HCT116 (cell line): ENCODE results near the gene RELCH. TPM values are rescaled to one million over a fixed set of nuclear protein-coding genes. Genes with fewer than 3 reads are reported as not detected.

Experiments used
- ATAC-seq: fragments of 200-7000 bp; cut with Tn5 transposase; 2 replicates; pipeline ENCODE4 v1.9.1; 2020; ENCODE audit warnings: mild to moderate bottlenecking, moderate library complexity
- BruUV-seq: library from RNA; stranded (reverse); fragments of 400-500 nt; replicated peaks from 2 replicates; lab custom pipeline; 2021; lab: Mats Ljungman, UMichigan
- CTCF ChIA-PET: fragments of 300-600 bp; sonication (Branson Sonifier 250); formaldehyde crosslinking; loops from one replicate; lab custom pipeline; 2021; ENCODE audit warnings: antibody characterized with exemption; lab: Charles Lee
- POLR2A ChIA-PET: fragments of 300-600, 350-600 bp; sonication (Branson Sonifier 250); formaldehyde crosslinking; loops from one replicate; lab custom pipeline; 2021; ENCODE audit warnings: antibody characterized with exemption; lab: Charles Lee
- RAD21 ChIA-PET, 2 experiments: fragments of 300-600 bp; sonication (Branson Sonifier 250); formaldehyde crosslinking; loops; one replicate each; lab custom pipeline; 2023; ENCODE audit warnings: low total read pairs in 2 of 2; ENCODE audit not compliant: uncharacterized antibody in 2 of 2, unreplicated experiment in 2 of 2, low non-redundant PET in 1 of 2; lab: Charles Lee
- DNase-seq: peaks from one replicate; pipeline ENCODE4 v3.0.0-alpha.2; 2010; ENCODE audit warnings: low read depth, low spot score
- H2AFZ ChIP-seq: fragments of 200-600 bp; shearing (Covaris generic), sonication (generic); 2 replicates; pipeline ENCODE4 v1.6.1; 2017; ENCODE audit warnings: low read depth, mixed run types, mixed read lengths, antibody characterized with exemption, low read length; ENCODE audit not compliant: poor library complexity, severe bottlenecking
- H3K27ac ChIP-seq: 2 replicates; pipeline ENCODE4 v1.5.1; 2012; ENCODE audit warnings: low read depth, low read length
- H3K27me3 ChIP-seq: fragments of 200-600 bp; sonication (generic); 2 replicates; pipeline ENCODE4 v1.6.1; 2016; ENCODE audit warnings: mixed run types, low read length, mixed read lengths; ENCODE audit not compliant: insufficient read depth
- H3K36me3 ChIP-seq, 2 experiments: fragments of 200-500 bp in 1 of 2; fragments of 200-600 bp in 1 of 2; sonication (Bioruptor generic) in 1 of 2; sonication (generic) in 1 of 2; 2 replicates each; pipeline versions ENCODE4 v1.5.1 to v1.6.1; 2014 to 2016; ENCODE audit warnings: low read length in 2 of 2, inconsistent platforms in 1 of 2, mixed read lengths in 1 of 2, mixed run types in 1 of 2; ENCODE audit not compliant: insufficient read depth in 2 of 2, control insufficient read depth in 1 of 2
- H3K4me1 ChIP-seq, 2 experiments: fragments of 200-600 bp in 1 of 2; sonication (generic) in 1 of 2; 2 replicates each; pipeline versions ENCODE4 v1.5.1 to v1.6.1; 2012 to 2017; ENCODE audit warnings: low read length in 2 of 2, inconsistent platforms in 1 of 2, mild to moderate bottlenecking in 1 of 2, mixed read lengths in 1 of 2, mixed run types in 1 of 2, moderate library complexity in 1 of 2; ENCODE audit not compliant: insufficient read depth in 2 of 2, control insufficient read depth in 1 of 2
- H3K4me2 ChIP-seq: fragments of 200-600 bp; sonication (generic); 2 replicates; pipeline ENCODE4 v1.6.1; 2017; ENCODE audit warnings: mixed run types, low read length, mixed read lengths
- H3K4me3 ChIP-seq, 2 experiments: fragments of 200-600 bp in 1 of 2; sonication (generic) in 1 of 2; replicated peaks in 1 of 2; 2 replicates each; pipeline ENCODE4 v1.5.1; 2011 to 2016; ENCODE audit warnings: low read length in 2 of 2, control low read depth in 1 of 2, low read depth in 1 of 2, mild to moderate bottlenecking in 1 of 2, mixed read lengths in 1 of 2, mixed run types in 1 of 2
- H3K79me2 ChIP-seq: fragments of 200-600 bp; sonication (generic); 2 replicates; pipeline ENCODE4 v1.6.1; 2017; ENCODE audit warnings: mild to moderate bottlenecking, mixed run types, low read length, moderate library complexity, mixed read lengths; ENCODE audit not compliant: insufficient read depth
- H3K9ac ChIP-seq: fragments of 200-600 bp; sonication (generic); 2 replicates; pipeline ENCODE4 v1.6.1; 2016; ENCODE audit warnings: low read length, mixed read lengths
- H3K9me2 ChIP-seq: fragments of 200-600 bp; sonication (generic), shearing (Covaris generic); 2 replicates; pipeline ENCODE4 v1.6.1; 2017; ENCODE audit warnings: mixed run types, mild to moderate bottlenecking, moderate library complexity; ENCODE audit not compliant: insufficient read depth
- H3K9me3 ChIP-seq, 2 experiments: fragments of 200-500 bp in 1 of 2; fragments of 200-600 bp in 1 of 2; sonication (Bioruptor generic) in 1 of 2; sonication (generic) in 1 of 2; 2 replicates each; pipeline ENCODE4 v1.6.1; 2014 to 2017; ENCODE audit warnings: low read length in 2 of 2, mixed read lengths in 2 of 2, inconsistent platforms in 1 of 2, low read depth in 1 of 2, mild to moderate bottlenecking in 1 of 2, mixed run types in 1 of 2, moderate library complexity in 1 of 2; ENCODE audit not compliant: control insufficient read depth in 1 of 2, insufficient read depth in 1 of 2
- H4K20me1 ChIP-seq: fragments of 200-600 bp; sonication (generic), shearing (Covaris generic); 2 replicates; pipeline ENCODE4 v1.6.1; 2017; ENCODE audit warnings: mixed run types, mild to moderate bottlenecking, moderate library complexity; ENCODE audit not compliant: insufficient read depth
- CTCF ChIP-seq, 3 experiments: fragments of 200-600 bp in 1 of 3; sonication (generic) in 1 of 3; IDR thresholded peaks in 2 of 3; conservative IDR thresholded peaks in 1 of 3; 2 replicates each; pipeline ENCODE4 v1.5.1; 2012 to 2017; ENCODE audit warnings: low read depth in 2 of 3, low read length in 2 of 3, antibody characterized with exemption in 1 of 3, borderline replicate concordance in 1 of 3, control low read depth in 1 of 3, mild to moderate bottlenecking in 1 of 3, mixed read lengths in 1 of 3, mixed run types in 1 of 3, moderate library complexity in 1 of 3; ENCODE audit not compliant: insufficient read depth in 1 of 3
- EGR1 ChIP-seq: IDR thresholded peaks from 2 replicates; pipeline ENCODE4 v1.6.1; 2012; ENCODE audit warnings: low read depth
- REST ChIP-seq: IDR thresholded peaks from 2 replicates; pipeline ENCODE4 v1.6.1; 2012; ENCODE audit warnings: low read depth
- TCF7L2 ChIP-seq: IDR thresholded peaks from 2 replicates; pipeline ENCODE4 v1.7.0; 2011; ENCODE audit warnings: borderline replicate concordance, inconsistent platforms; ENCODE audit not compliant: insufficient read depth, insufficient read length; ENCODE audit errors: extremely low read depth
- ZNF274 ChIP-seq: fragments of 200-500 bp; sonication (Bioruptor generic); IDR thresholded peaks from 2 replicates; pipeline ENCODE4 v1.6.1; 2014; ENCODE audit warnings: mild to moderate bottlenecking, low read depth, low read length, inconsistent platforms
- intact Hi-C: fragments of 100-400 bp; cut with micrococcal nuclease; formaldehyde crosslinking; loops from 2 replicates; pipeline ENCODE4 v1.10.0; 2022
- total RNA-seq: library from RNA; stranded (reverse); gene quantifications from one replicate; pipeline ENCODE4 v1.2.1, GENCODE V29; 2021; ENCODE audit not compliant: unreplicated experiment

The RELCH gene
- total RNA-seq, 1 experiment from 2014 or later = 17.4 TPM

- DNase-seq = no peak
- POLR2A ChIA-PET = no interaction called here
- H2AFZ ChIP-seq = no peak overlapping the region
- H4K20me1 ChIP-seq = 0 out of 2 replicates have a peak, but pooled peaks cover 4% of the 10 kb centered on the region
- no peak for TF ChIP-seq EGR1
- TF ChIP-seq ZNF274 = no peak
- TF ChIP-seq TCF7L2 = no peak
- TF ChIP-seq REST = no peak
- no peak for TF ChIP-seq CTCF (IDR thresholded peaks at IDR 0.05 in 2 of 3, conservative IDR thresholded peaks at IDR 0.05 in 1 of 3; ENCODE audit: borderline replicate concordance in 1 of 3, insufficient read depth in 1 of 3, low read depth in 2 of 3, low read length in 2 of 3)
- TF ChIP-seq, all 23 proteins: peak for 0
- BruUV-seq = no TSS peak
- ChIA-PET RAD21 (no interaction called here), CTCF (interaction anchor here (1.6 kb wide), 1 partner anchor 58 kb away, joined by 4 read pairs; the partner anchor contains the start of genes PIGN and RELCH)
- no peaks in the 10 kb centered on the region for H3K27me3 ChIP-seq
- H3K79me2 ChIP-seq = no peaks in the 10 kb centered on the region
- no peak overlapping the region for H3K4me2 ChIP-seq
- H3K9me2 ChIP-seq = no peaks in the 10 kb centered on the region
- H3K9ac ChIP-seq = no peak overlapping the region
- no peaks in the 10 kb centered on the region for H3K4me1 ChIP-seq
- no peak overlapping the region for H3K27ac ChIP-seq
- H3K36me3 ChIP-seq = peaks cover 0 to 5% of the 10 kb centered on the region in 2 experiments; a peak in 1 of 4 replicates
- intact Hi-C loops = no loop called here
- H3K4me3 ChIP-seq = no peak overlapping the region
- ATAC-seq = no peak
- no peaks in the 10 kb centered on the region for H3K9me3 ChIP-seq
Observed at GRCh38 chr18:62245177-62245576, 58.1 kb downstream of the RELCH start.
